Neural cell (in vitro differentiated cells): ENCODE measurements around the gene FBLN5. TPM values are rescaled to one million over a fixed set of nuclear protein-coding genes. Genes with fewer than 3 reads are reported as not detected.

Experiments used
- H2AFZ ChIP-seq: fragments of 200-600, 300-800 bp; sonication (generic), shearing (Covaris generic); 2 replicates; pipeline ENCODE4 v1.6.0; 2014; ENCODE audit warnings: low read depth, mild to moderate bottlenecking, antibody characterized with exemption, low read length, moderate library complexity
- H3F3A ChIP-seq: fragments of 200-600 bp; shearing (Covaris generic); 2 replicates; pipeline ENCODE4 v1.6.1; 2016; ENCODE audit warnings: mild to moderate bottlenecking, moderate library complexity, mixed read lengths, antibody characterized with exemption, low read length; ENCODE audit not compliant: insufficient read depth, poor library complexity, severe bottlenecking
- H3K27ac ChIP-seq: fragments of 200-600, 300-800 bp; sonication (generic), shearing (Covaris generic); 2 replicates; pipeline ENCODE4 v1.5.1; 2014; ENCODE audit warnings: mild to moderate bottlenecking, low read length, moderate library complexity
- H3K27me3 ChIP-seq: fragments of 300-800, 200-600 bp; sonication (generic), shearing (Covaris generic); 2 replicates; pipeline ENCODE4 v1.6.0; 2014; ENCODE audit warnings: mild to moderate bottlenecking, low read depth, low read length, moderate library complexity; ENCODE audit not compliant: insufficient read depth
- H3K36me3 ChIP-seq: fragments of 300-800, 200-600 bp; sonication (generic), shearing (Covaris generic); 2 replicates; pipeline ENCODE4 v1.5.1; 2014; ENCODE audit warnings: mild to moderate bottlenecking, antibody characterized with exemption, low read length, moderate library complexity; ENCODE audit not compliant: insufficient read depth
- H3K4me2 ChIP-seq: fragments of 300-800, 200-600 bp; sonication (generic), shearing (Covaris generic); 2 replicates; pipeline ENCODE4 v1.6.0; 2014; ENCODE audit warnings: mild to moderate bottlenecking, low read length
- H3K4me3 ChIP-seq: fragments of 300-800, 200-600 bp; sonication (generic), shearing (Covaris generic); 2 replicates; pipeline ENCODE4 v1.5.1; 2014; ENCODE audit warnings: mild to moderate bottlenecking, low read length, moderate library complexity
- H3K79me2 ChIP-seq: fragments of 200-600 bp; shearing (Covaris generic); replicated peaks from 2 replicates; pipeline ENCODE4 v1.6.0; 2014; ENCODE audit warnings: mild to moderate bottlenecking, low read length, moderate library complexity; ENCODE audit not compliant: insufficient read depth
- H3K9ac ChIP-seq: fragments of 300-800, 200-600 bp; sonication (generic), shearing (Covaris generic); 2 replicates; pipeline ENCODE4 v1.6.1; 2016; ENCODE audit warnings: mild to moderate bottlenecking, low read length, mixed read lengths
- H3K9me2 ChIP-seq: fragments of 200-600 bp; shearing (Covaris generic); 2 replicates; pipeline ENCODE4 v1.6.1; 2016; ENCODE audit warnings: mild to moderate bottlenecking, low read length, mixed read lengths; ENCODE audit not compliant: insufficient read depth
- H3K9me3 ChIP-seq: fragments of 200-600, 300-800 bp; sonication (generic), shearing (Covaris generic); 2 replicates; pipeline ENCODE4 v1.6.1; 2016; ENCODE audit warnings: mild to moderate bottlenecking, mixed run types, low read length, moderate library complexity, mixed read lengths
- H4K20me1 ChIP-seq: fragments of 200-600 bp; shearing (Covaris generic); 2 replicates; pipeline ENCODE4 v1.6.1; 2016; ENCODE audit warnings: mild to moderate bottlenecking, mixed run types; ENCODE audit not compliant: insufficient read depth
- EP300 ChIP-seq: fragments of 450-650 bp; conservative IDR thresholded peaks from 2 replicates; pipeline ENCODE4 v1.6.1; 2014; ENCODE audit warnings: antibody characterized with exemption, mild to moderate bottlenecking, moderate library complexity; ENCODE audit not compliant: poor library complexity, severe bottlenecking
- EZH2 ChIP-seq: fragments of 200-600, 300-800 bp; shearing (Covaris generic), sonication (generic); IDR thresholded peaks from 2 replicates; pipeline ENCODE4 v1.6.1; 2014; ENCODE audit warnings: antibody characterized with exemption, low read length, borderline replicate concordance, mild to moderate bottlenecking; ENCODE audit not compliant: insufficient read depth, poor library complexity, severe bottlenecking
- MXI1 ChIP-seq: fragments of 450-650 bp; conservative IDR thresholded peaks from 2 replicates; pipeline ENCODE4 v1.6.1; 2014; ENCODE audit warnings: antibody characterized with exemption, mild to moderate bottlenecking; ENCODE audit not compliant: poor library complexity, severe bottlenecking
- POLR2AphosphoS5 ChIP-seq: IDR thresholded peaks from 2 replicates; pipeline ENCODE4 v1.6.1; 2012
- RAD21 ChIP-seq: fragments of 450-650 bp; conservative IDR thresholded peaks from 2 replicates; pipeline ENCODE4 v1.6.1; 2014; ENCODE audit warnings: antibody characterized with exemption, mild to moderate bottlenecking, moderate library complexity
- REST ChIP-seq: IDR thresholded peaks from 2 replicates; pipeline ENCODE4 v1.6.1; 2012; ENCODE audit warnings: borderline replicate concordance
- SMC3 ChIP-seq: fragments of 450-650 bp; conservative IDR thresholded peaks from 2 replicates; pipeline ENCODE4 v1.6.1; 2014; ENCODE audit warnings: antibody characterized with exemption, mild to moderate bottlenecking, moderate library complexity; ENCODE audit not compliant: poor library complexity
- TAF1 ChIP-seq: IDR thresholded peaks from 2 replicates; pipeline ENCODE4 v1.6.1; 2012; ENCODE audit warnings: low read depth
- polyA plus RNA-seq: library from polyadenylated mRNA; depleted of rRNA; stranded (reverse); fragments of >200 nt; gene quantifications from 2 replicates; pipeline ENCODE4 v1.2.3, GENCODE V29; 2014
- TF ChIP-seq, protein P1 (sequence below): fragments of 450-650 bp; IDR thresholded peaks from 2 replicates; pipeline ENCODE4 v1.5.1; 2014; ENCODE audit warnings: antibody characterized with exemption, mild to moderate bottlenecking, moderate library complexity; ENCODE audit not compliant: poor library complexity, severe bottlenecking

Gene FBLN5
- polyA plus RNA-seq, 1 donor from 2014 or later: 1.5 TPM

- H3K79me2 ChIP-seq: no peaks in the 10 kb centered on the region
- H3K4me2 ChIP-seq: no peak overlapping the region
- no peaks in the 10 kb centered on the region for H3F3A ChIP-seq
- no peaks in the 10 kb centered on the region for H4K20me1 ChIP-seq
- H3K9ac ChIP-seq: no peak overlapping the region
- H3K27me3 ChIP-seq: no peaks in the 10 kb centered on the region
- TF ChIP-seq EP300: no peak
- TF ChIP-seq EZH2: no peak
- no peak for TF ChIP-seq POLR2AphosphoS5
- no peak for TF ChIP-seq RAD21
- TF ChIP-seq, protein P1, sequence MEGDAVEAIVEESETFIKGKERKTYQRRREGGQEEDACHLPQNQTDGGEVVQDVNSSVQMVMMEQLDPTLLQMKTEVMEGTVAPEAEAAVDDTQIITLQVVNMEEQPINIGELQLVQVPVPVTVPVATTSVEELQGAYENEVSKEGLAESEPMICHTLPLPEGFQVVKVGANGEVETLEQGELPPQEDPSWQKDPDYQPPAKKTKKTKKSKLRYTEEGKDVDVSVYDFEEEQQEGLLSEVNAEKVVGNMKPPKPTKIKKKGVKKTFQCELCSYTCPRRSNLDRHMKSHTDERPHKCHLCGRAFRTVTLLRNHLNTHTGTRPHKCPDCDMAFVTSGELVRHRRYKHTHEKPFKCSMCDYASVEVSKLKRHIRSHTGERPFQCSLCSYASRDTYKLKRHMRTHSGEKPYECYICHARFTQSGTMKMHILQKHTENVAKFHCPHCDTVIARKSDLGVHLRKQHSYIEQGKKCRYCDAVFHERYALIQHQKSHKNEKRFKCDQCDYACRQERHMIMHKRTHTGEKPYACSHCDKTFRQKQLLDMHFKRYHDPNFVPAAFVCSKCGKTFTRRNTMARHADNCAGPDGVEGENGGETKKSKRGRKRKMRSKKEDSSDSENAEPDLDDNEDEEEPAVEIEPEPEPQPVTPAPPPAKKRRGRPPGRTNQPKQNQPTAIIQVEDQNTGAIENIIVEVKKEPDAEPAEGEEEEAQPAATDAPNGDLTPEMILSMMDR: no peak
- TF ChIP-seq SMC3: no peak
- TF ChIP-seq TAF1: no peak
- no peak for TF ChIP-seq MXI1
- no peak for TF ChIP-seq REST
- H3K9me3 ChIP-seq: no peaks in the 10 kb centered on the region
- H3K36me3 ChIP-seq: no peaks in the 10 kb centered on the region
- H3K27ac ChIP-seq: no peak overlapping the region
- H2AFZ ChIP-seq: no peak overlapping the region
- H3K4me3 ChIP-seq: no peak overlapping the region
- no peaks in the 10 kb centered on the region for H3K9me2 ChIP-seq
These were observed 45.2 kb downstream of the FBLN5 start for GRCh38 chr14:91902336-91902735.

- H3K27ac ChIP-seq: no peak overlapping the region
- no peak overlapping the region for H2AFZ ChIP-seq
- H3K4me2 ChIP-seq: no peak overlapping the region
- no peaks in the 10 kb centered on the region for H3K36me3 ChIP-seq
- no peaks in the 10 kb centered on the region for H3K27me3 ChIP-seq
- no peaks in the 10 kb centered on the region for H4K20me1 ChIP-seq
- no peak overlapping the region for H3K4me3 ChIP-seq
- no peaks in the 10 kb centered on the region for H3K9me3 ChIP-seq
- no peak overlapping the region for H3K9ac ChIP-seq
- no peaks in the 10 kb centered on the region for H3K79me2 ChIP-seq
- no peaks in the 10 kb centered on the region for H3F3A ChIP-seq
- no peaks in the 10 kb centered on the region for H3K9me2 ChIP-seq
- TF ChIP-seq, protein P1: no peak
- no peak for TF ChIP-seq REST
- no peak for TF ChIP-seq TAF1
- TF ChIP-seq RAD21: no peak
- no peak for TF ChIP-seq SMC3
- TF ChIP-seq EP300: no peak
- TF ChIP-seq MXI1: no peak
- no peak for TF ChIP-seq POLR2AphosphoS5
These were observed 45.9 kb downstream of the FBLN5 start for GRCh38 chr14:91901449-91902226.
